Neural cell (in vitro differentiated cells): ENCODE results near the gene ALK. TPM values are rescaled to one million over a fixed set of nuclear protein-coding genes. Genes with fewer than 3 reads are reported as not detected.

ENCODE experiments used
- H2AFZ ChIP-seq: fragments of 200-600, 300-800 bp; sonication (generic), shearing (Covaris generic); 2 replicates; pipeline ENCODE4 v1.6.0; 2014; ENCODE audit warnings: low read depth, mild to moderate bottlenecking, antibody characterized with exemption, low read length, moderate library complexity
- H3F3A ChIP-seq: fragments of 200-600 bp; shearing (Covaris generic); 2 replicates; pipeline ENCODE4 v1.6.1; 2016; ENCODE audit warnings: mild to moderate bottlenecking, moderate library complexity, mixed read lengths, antibody characterized with exemption, low read length; ENCODE audit not compliant: insufficient read depth, poor library complexity, severe bottlenecking
- H3K27ac ChIP-seq: fragments of 200-600, 300-800 bp; sonication (generic), shearing (Covaris generic); 2 replicates; pipeline ENCODE4 v1.5.1; 2014; ENCODE audit warnings: mild to moderate bottlenecking, low read length, moderate library complexity
- H3K27me3 ChIP-seq: fragments of 300-800, 200-600 bp; sonication (generic), shearing (Covaris generic); 2 replicates; pipeline ENCODE4 v1.6.0; 2014; ENCODE audit warnings: mild to moderate bottlenecking, low read depth, low read length, moderate library complexity; ENCODE audit not compliant: insufficient read depth
- H3K36me3 ChIP-seq: fragments of 300-800, 200-600 bp; sonication (generic), shearing (Covaris generic); 2 replicates; pipeline ENCODE4 v1.5.1; 2014; ENCODE audit warnings: mild to moderate bottlenecking, antibody characterized with exemption, low read length, moderate library complexity; ENCODE audit not compliant: insufficient read depth
- H3K4me2 ChIP-seq: fragments of 300-800, 200-600 bp; sonication (generic), shearing (Covaris generic); 2 replicates; pipeline ENCODE4 v1.6.0; 2014; ENCODE audit warnings: mild to moderate bottlenecking, low read length
- H3K4me3 ChIP-seq: fragments of 300-800, 200-600 bp; sonication (generic), shearing (Covaris generic); 2 replicates; pipeline ENCODE4 v1.5.1; 2014; ENCODE audit warnings: mild to moderate bottlenecking, low read length, moderate library complexity
- H3K79me2 ChIP-seq: fragments of 200-600 bp; shearing (Covaris generic); replicated peaks from 2 replicates; pipeline ENCODE4 v1.6.0; 2014; ENCODE audit warnings: mild to moderate bottlenecking, low read length, moderate library complexity; ENCODE audit not compliant: insufficient read depth
- H3K9ac ChIP-seq: fragments of 300-800, 200-600 bp; sonication (generic), shearing (Covaris generic); 2 replicates; pipeline ENCODE4 v1.6.1; 2016; ENCODE audit warnings: mild to moderate bottlenecking, low read length, mixed read lengths
- H3K9me2 ChIP-seq: fragments of 200-600 bp; shearing (Covaris generic); 2 replicates; pipeline ENCODE4 v1.6.1; 2016; ENCODE audit warnings: mild to moderate bottlenecking, low read length, mixed read lengths; ENCODE audit not compliant: insufficient read depth
- H3K9me3 ChIP-seq: fragments of 200-600, 300-800 bp; sonication (generic), shearing (Covaris generic); 2 replicates; pipeline ENCODE4 v1.6.1; 2016; ENCODE audit warnings: mild to moderate bottlenecking, mixed run types, low read length, moderate library complexity, mixed read lengths
- H4K20me1 ChIP-seq: fragments of 200-600 bp; shearing (Covaris generic); 2 replicates; pipeline ENCODE4 v1.6.1; 2016; ENCODE audit warnings: mild to moderate bottlenecking, mixed run types; ENCODE audit not compliant: insufficient read depth
- EP300 ChIP-seq: fragments of 450-650 bp; conservative IDR thresholded peaks from 2 replicates; pipeline ENCODE4 v1.6.1; 2014; ENCODE audit warnings: antibody characterized with exemption, mild to moderate bottlenecking, moderate library complexity; ENCODE audit not compliant: poor library complexity, severe bottlenecking
- EZH2 ChIP-seq: fragments of 200-600, 300-800 bp; shearing (Covaris generic), sonication (generic); IDR thresholded peaks from 2 replicates; pipeline ENCODE4 v1.6.1; 2014; ENCODE audit warnings: antibody characterized with exemption, low read length, borderline replicate concordance, mild to moderate bottlenecking; ENCODE audit not compliant: insufficient read depth, poor library complexity, severe bottlenecking
- MXI1 ChIP-seq: fragments of 450-650 bp; conservative IDR thresholded peaks from 2 replicates; pipeline ENCODE4 v1.6.1; 2014; ENCODE audit warnings: antibody characterized with exemption, mild to moderate bottlenecking; ENCODE audit not compliant: poor library complexity, severe bottlenecking
- POLR2AphosphoS5 ChIP-seq: IDR thresholded peaks from 2 replicates; pipeline ENCODE4 v1.6.1; 2012
- RAD21 ChIP-seq: fragments of 450-650 bp; conservative IDR thresholded peaks from 2 replicates; pipeline ENCODE4 v1.6.1; 2014; ENCODE audit warnings: antibody characterized with exemption, mild to moderate bottlenecking, moderate library complexity
- SMC3 ChIP-seq: fragments of 450-650 bp; conservative IDR thresholded peaks from 2 replicates; pipeline ENCODE4 v1.6.1; 2014; ENCODE audit warnings: antibody characterized with exemption, mild to moderate bottlenecking, moderate library complexity; ENCODE audit not compliant: poor library complexity
- TAF1 ChIP-seq: IDR thresholded peaks from 2 replicates; pipeline ENCODE4 v1.6.1; 2012; ENCODE audit warnings: low read depth
- polyA plus RNA-seq: library from polyadenylated mRNA; depleted of rRNA; stranded (reverse); fragments of >200 nt; gene quantifications from 2 replicates; pipeline ENCODE4 v1.2.3, GENCODE V29; 2014
- TF ChIP-seq, protein P1 (sequence below): fragments of 450-650 bp; IDR thresholded peaks from 2 replicates; pipeline ENCODE4 v1.5.1; 2014; ENCODE audit warnings: antibody characterized with exemption, mild to moderate bottlenecking, moderate library complexity; ENCODE audit not compliant: poor library complexity, severe bottlenecking
- TF ChIP-seq, protein P2 (sequence below): IDR thresholded peaks from 2 replicates; pipeline ENCODE4 v1.6.1; 2012; ENCODE audit warnings: borderline replicate concordance

ALK gene
- polyA plus RNA-seq, 1 donor from 2014 or later: 7.1 TPM

DNA sequence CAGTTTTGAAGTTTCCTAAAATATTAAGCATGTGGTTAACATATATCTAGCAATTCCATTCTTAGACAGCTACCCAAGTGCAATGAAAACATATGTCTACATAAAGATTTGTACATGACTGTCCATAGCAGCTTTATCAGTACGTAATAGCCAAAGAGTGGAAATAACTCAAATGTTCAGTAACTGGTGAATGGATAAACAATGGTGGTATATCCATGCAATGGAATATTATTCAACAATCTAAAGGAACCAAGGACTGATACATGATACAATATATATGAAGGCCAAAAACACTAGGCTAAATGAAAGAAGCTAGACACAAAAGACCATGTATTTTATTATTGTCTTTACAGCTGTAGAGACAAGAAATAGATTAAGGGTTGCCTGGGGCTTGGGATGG, 361.4 kb downstream of the ALK start:
- Histone ChIP-seq H3K36me3 (no peaks in the 10 kb centered on the region), H3K79me2 (no peaks in the 10 kb centered on the region), H4K20me1 (no peaks in the 10 kb centered on the region), H3K27ac (no peak overlapping the region), H3K4me2 (no peak overlapping the region), H3K9me3 (no peaks in the 10 kb centered on the region), H3F3A (no peaks in the 10 kb centered on the region), H3K9ac (no peak overlapping the region), H3K9me2 (no peaks in the 10 kb centered on the region), H3K27me3 (no peaks in the 10 kb centered on the region), H3K4me3 (no peak overlapping the region), H2AFZ (no peak overlapping the region)
- TF ChIP-seq POLR2AphosphoS5: no peak
- TF ChIP-seq RAD21: no peak
- TF ChIP-seq EP300: no peak
- TF ChIP-seq MXI1: no peak
- TF ChIP-seq EZH2: no peak
- no peak for TF ChIP-seq SMC3
- TF ChIP-seq, protein P1, sequence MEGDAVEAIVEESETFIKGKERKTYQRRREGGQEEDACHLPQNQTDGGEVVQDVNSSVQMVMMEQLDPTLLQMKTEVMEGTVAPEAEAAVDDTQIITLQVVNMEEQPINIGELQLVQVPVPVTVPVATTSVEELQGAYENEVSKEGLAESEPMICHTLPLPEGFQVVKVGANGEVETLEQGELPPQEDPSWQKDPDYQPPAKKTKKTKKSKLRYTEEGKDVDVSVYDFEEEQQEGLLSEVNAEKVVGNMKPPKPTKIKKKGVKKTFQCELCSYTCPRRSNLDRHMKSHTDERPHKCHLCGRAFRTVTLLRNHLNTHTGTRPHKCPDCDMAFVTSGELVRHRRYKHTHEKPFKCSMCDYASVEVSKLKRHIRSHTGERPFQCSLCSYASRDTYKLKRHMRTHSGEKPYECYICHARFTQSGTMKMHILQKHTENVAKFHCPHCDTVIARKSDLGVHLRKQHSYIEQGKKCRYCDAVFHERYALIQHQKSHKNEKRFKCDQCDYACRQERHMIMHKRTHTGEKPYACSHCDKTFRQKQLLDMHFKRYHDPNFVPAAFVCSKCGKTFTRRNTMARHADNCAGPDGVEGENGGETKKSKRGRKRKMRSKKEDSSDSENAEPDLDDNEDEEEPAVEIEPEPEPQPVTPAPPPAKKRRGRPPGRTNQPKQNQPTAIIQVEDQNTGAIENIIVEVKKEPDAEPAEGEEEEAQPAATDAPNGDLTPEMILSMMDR: no peak

DNA sequence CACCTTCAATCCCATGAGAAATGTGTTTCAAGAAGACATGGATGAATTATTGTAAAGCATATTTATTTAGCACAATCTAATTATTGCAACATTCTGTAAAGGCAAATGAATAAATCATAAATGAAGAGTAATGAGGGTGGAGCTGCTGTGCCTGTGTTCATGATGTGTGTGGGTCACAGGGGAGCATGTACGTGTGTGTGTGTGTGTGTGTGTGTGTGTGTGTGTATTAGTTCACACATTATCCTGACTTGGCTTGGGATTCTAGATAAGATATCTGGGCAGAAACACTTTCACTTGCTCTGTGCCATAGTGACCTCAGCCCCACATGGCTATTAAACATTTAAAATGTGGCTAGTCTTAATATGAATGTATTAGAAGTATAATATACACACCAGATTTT, 361.8 kb downstream of the ALK start:
- Histone ChIP-seq H3K4me2 (no peak overlapping the region), H2AFZ (no peak overlapping the region), H4K20me1 (no peaks in the 10 kb centered on the region), H3F3A (no peaks in the 10 kb centered on the region), H3K9me2 (no peaks in the 10 kb centered on the region), H3K79me2 (no peaks in the 10 kb centered on the region), H3K27me3 (no peaks in the 10 kb centered on the region), H3K9me3 (no peaks in the 10 kb centered on the region), H3K27ac (no peak overlapping the region), H3K9ac (no peak overlapping the region), H3K36me3 (no peaks in the 10 kb centered on the region), H3K4me3 (no peak overlapping the region)
- TF ChIP-seq, protein P1: no peak
- TF ChIP-seq TAF1: no peak
- TF ChIP-seq RAD21: no peak
- TF ChIP-seq EP300: no peak
- TF ChIP-seq EZH2: no peak

DNA sequence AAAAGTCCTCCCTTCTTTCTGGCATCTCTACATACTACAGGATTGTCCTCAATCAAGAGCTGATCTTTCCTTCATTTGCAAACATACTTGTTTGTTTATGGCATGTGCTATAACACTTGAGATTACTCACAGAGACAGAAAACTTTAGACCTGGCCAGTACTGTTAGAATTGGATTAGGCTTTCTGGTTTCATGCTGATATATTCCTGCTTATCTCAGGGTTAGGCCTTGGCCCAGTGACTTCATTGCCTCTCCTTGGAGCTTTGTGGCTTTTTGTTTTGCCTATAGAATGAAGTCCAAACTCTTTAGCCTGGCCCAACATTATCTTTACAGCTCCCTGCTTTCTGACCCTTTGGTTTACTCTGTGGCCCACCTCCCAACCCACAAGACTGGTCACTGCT, 363.3 kb downstream of the ALK start:
- Histone ChIP-seq H2AFZ (no peak overlapping the region), H3K9ac (no peak overlapping the region), H3F3A (no peaks in the 10 kb centered on the region), H3K79me2 (no peaks in the 10 kb centered on the region), H3K9me3 (no peaks in the 10 kb centered on the region), H3K9me2 (no peaks in the 10 kb centered on the region), H4K20me1 (no peaks in the 10 kb centered on the region), H3K36me3 (no peaks in the 10 kb centered on the region), H3K27me3 (no peaks in the 10 kb centered on the region), H3K4me2 (no peak overlapping the region), H3K27ac (no peak overlapping the region), H3K4me3 (no peak overlapping the region)
- no peak for TF ChIP-seq RAD21
- TF ChIP-seq EP300: no peak
- no peak for TF ChIP-seq POLR2AphosphoS5
- no peak for TF ChIP-seq EZH2
- TF ChIP-seq, protein P2, sequence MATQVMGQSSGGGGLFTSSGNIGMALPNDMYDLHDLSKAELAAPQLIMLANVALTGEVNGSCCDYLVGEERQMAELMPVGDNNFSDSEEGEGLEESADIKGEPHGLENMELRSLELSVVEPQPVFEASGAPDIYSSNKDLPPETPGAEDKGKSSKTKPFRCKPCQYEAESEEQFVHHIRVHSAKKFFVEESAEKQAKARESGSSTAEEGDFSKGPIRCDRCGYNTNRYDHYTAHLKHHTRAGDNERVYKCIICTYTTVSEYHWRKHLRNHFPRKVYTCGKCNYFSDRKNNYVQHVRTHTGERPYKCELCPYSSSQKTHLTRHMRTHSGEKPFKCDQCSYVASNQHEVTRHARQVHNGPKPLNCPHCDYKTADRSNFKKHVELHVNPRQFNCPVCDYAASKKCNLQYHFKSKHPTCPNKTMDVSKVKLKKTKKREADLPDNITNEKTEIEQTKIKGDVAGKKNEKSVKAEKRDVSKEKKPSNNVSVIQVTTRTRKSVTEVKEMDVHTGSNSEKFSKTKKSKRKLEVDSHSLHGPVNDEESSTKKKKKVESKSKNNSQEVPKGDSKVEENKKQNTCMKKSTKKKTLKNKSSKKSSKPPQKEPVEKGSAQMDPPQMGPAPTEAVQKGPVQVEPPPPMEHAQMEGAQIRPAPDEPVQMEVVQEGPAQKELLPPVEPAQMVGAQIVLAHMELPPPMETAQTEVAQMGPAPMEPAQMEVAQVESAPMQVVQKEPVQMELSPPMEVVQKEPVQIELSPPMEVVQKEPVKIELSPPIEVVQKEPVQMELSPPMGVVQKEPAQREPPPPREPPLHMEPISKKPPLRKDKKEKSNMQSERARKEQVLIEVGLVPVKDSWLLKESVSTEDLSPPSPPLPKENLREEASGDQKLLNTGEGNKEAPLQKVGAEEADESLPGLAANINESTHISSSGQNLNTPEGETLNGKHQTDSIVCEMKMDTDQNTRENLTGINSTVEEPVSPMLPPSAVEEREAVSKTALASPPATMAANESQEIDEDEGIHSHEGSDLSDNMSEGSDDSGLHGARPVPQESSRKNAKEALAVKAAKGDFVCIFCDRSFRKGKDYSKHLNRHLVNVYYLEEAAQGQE: no peak
- TF ChIP-seq, protein P1: no peak
- TF ChIP-seq TAF1: no peak
- no peak for TF ChIP-seq MXI1
- no peak for TF ChIP-seq SMC3
